ENCODE data around the gene ATR.

Gene ATR

GRCh38 chr3:142418926-142419592 lies 159.5 kb downstream of the ATR start:
- Histone ChIP-seq H3K36me3 (ENCODE audit: control insufficient read depth in 2 of 2, insufficient read depth in 1 of 2, low read length in 2 of 2) (peaks cover 10 to 76% of the 10 kb centered on the region in 2 experiments), H3K9me3 (ENCODE audit: control insufficient read depth, insufficient read depth, low read depth, low read length) (no peaks in the 10 kb centered on the region), H3K4me3 (ENCODE audit: low read depth, low read length) (no peak overlapping the region), H3K27ac (ENCODE audit: extremely low read depth, low read depth, low read length) (no peak overlapping the region), H3K4me1 (ENCODE audit: control insufficient read depth, insufficient read depth, low read length) (no peaks in the 10 kb centered on the region)
- POLR2A ChIA-PET: no interaction called here
- CTCF ChIA-PET: no interaction called here
- TF ChIP-seq ZNF280D (tag by site-specific recombination; IDR thresholded peaks at IDR 0.05) (no peak), ZNF146 (tag by site-specific recombination; IDR thresholded peaks at IDR 0.05) (no peak), INSM2 (tag by site-specific recombination; IDR thresholded peaks at IDR 0.05) (no peak), SP2 (tag by site-specific recombination; IDR thresholded peaks at IDR 0.05) (no peak), ZNF792 (tag by site-specific recombination; IDR thresholded peaks at IDR 0.05) (no peak), ZNF274 (IDR thresholded peaks at IDR 0.05; ENCODE audit: low read length) (no peak), ZNF274 (tag by site-specific recombination; IDR thresholded peaks at IDR 0.05; ENCODE audit: borderline replicate concordance) (no peak), GLIS1 (tag by site-specific recombination; IDR thresholded peaks at IDR 0.05) (no peak), ZNF112 (tag by site-specific recombination; IDR thresholded peaks at IDR 0.05) (no peak), ZNF555 (tag by site-specific recombination; conservative IDR thresholded peaks at IDR 0.05) (no peak), ZNF37A (tag by site-specific recombination; IDR thresholded peaks at IDR 0.05) (no peak), KLF1 (tag by site-specific recombination; IDR thresholded peaks at IDR 0.05) (no peak), REPIN1 (tag by site-specific recombination; IDR thresholded peaks at IDR 0.05; ENCODE audit: low read depth) (no peak), ZBTB7A (tag by site-specific recombination; IDR thresholded peaks at IDR 0.05; ENCODE audit: low read depth) (no peak)

- Histone ChIP-seq H3K36me3 (ENCODE audit: control insufficient read depth in 2 of 2, insufficient read depth in 1 of 2, low read length in 2 of 2) (peaks cover 16 to 79% of the 10 kb centered on the region in 2 experiments), H3K9me3 (ENCODE audit: control insufficient read depth, insufficient read depth, low read depth, low read length) (no peaks in the 10 kb centered on the region), H3K27ac (ENCODE audit: extremely low read depth, low read depth, low read length) (no peak overlapping the region), H3K4me1 (ENCODE audit: control insufficient read depth, insufficient read depth, low read length) (no peaks in the 10 kb centered on the region), H3K4me3 (ENCODE audit: low read depth, low read length) (no peak overlapping the region)
- ChIA-PET POLR2A (no interaction called here), CTCF (no interaction called here)
- TF ChIP-seq SALL2 (tag by site-specific recombination; IDR thresholded peaks at IDR 0.05; ENCODE audit: borderline replicate concordance) (no peak), PRDM2 (tag by site-specific recombination; IDR thresholded peaks at IDR 0.05; ENCODE audit: borderline replicate concordance) (no peak), WT1 (tag by site-specific recombination; IDR thresholded peaks at IDR 0.05) (no peak), IKZF3 (tag by site-specific recombination; IDR thresholded peaks at IDR 0.05) (no peak), ZNF16 (tag by site-specific recombination; IDR thresholded peaks at IDR 0.05; ENCODE audit: low read depth) (no peak), TRIM28 (IDR thresholded peaks at IDR 0.05; ENCODE audit: borderline replicate concordance, low read length) (no peak), ZNF133 (tag by site-specific recombination; IDR thresholded peaks at IDR 0.05) (no peak), ZNF311 (tag by site-specific recombination; IDR thresholded peaks at IDR 0.05; ENCODE audit: borderline replicate concordance) (no peak), PBX3 (CRISPR knock-in tag; IDR thresholded peaks at IDR 0.05) (no peak)
Observed at GRCh38 chr3:142417302-142417701, 161.2 kb downstream of the ATR start.

Measured in HEK293 (cell line).